Natural killer cell treated with Interleukin-12 subunit alpha and Interleukin-12 subunit beta and Interleukin-15 and Interleukin-18, amount 100 ng/mL, for 72 hours (primary cell): Measurements from ENCODE around the gene TMEM62. TPM values are rescaled to one million over a fixed set of nuclear protein-coding genes. Genes with fewer than 3 reads are reported as not detected.
A peak's percentile ranks its signal among the peaks of the same experiment; 100 is the strongest.
"Not testable (repeated sequence)": the region's sequence is repeated elsewhere in the genome, so short reads cannot be mapped to it uniquely, and the experiment has no call there.

Source experiments
- ATAC-seq, 2 donors: fragments of 150-1000 bp; cut with Tn5 transposase in 1 of 2; sonication (Bioruptor Pico), chemical (Tn5 transposase) in 1 of 2; 2 replicates each; pipeline ENCODE4 v1.10.0; 2021
- DNase-seq: peaks from one replicate; pipeline ENCODE4 v3.0.0; 2022; ENCODE audit warnings: low spot score
- H3K27ac Mint-ChIP-seq, 2 donors: 1 replicate in 1 of 2; 2 replicates in 1 of 2; pipeline ENCODE4 v1.8.0; 2022; ENCODE audit warnings: mixed read lengths in 2 of 2, mild to moderate bottlenecking in 1 of 2, moderate library complexity in 1 of 2
- H3K27me3 Mint-ChIP-seq, 2 donors: 1 replicate in 1 of 2; 2 replicates in 1 of 2; pipeline ENCODE4 v1.8.0; 2022; ENCODE audit warnings: mixed read lengths in 2 of 2
- H3K36me3 Mint-ChIP-seq: one replicate; pipeline ENCODE4 v1.8.0; 2022; ENCODE audit warnings: mixed read lengths
- H3K4me1 Mint-ChIP-seq, 2 donors: 1 replicate in 1 of 2; 2 replicates in 1 of 2; pipeline ENCODE4 v1.8.0; 2022; ENCODE audit warnings: low read depth in 2 of 2, mixed read lengths in 2 of 2, mild to moderate bottlenecking in 1 of 2
- H3K4me3 Mint-ChIP-seq: one replicate; pipeline ENCODE4 v1.8.0; 2022; ENCODE audit warnings: mixed read lengths
- H3K9me3 Mint-ChIP-seq: 2 replicates; pipeline ENCODE4 v1.8.0; 2022; ENCODE audit warnings: mixed read lengths
- total RNA-seq, 2 donors: library from RNA; stranded (reverse); gene quantifications; one replicate each; pipeline ENCODE4 v1.2.3, GENCODE V29; 2022

Gene TMEM62
- total RNA-seq, 2 donors from 2014 or later, result 25.5 to 40.3 TPM

GRCh38 chr15:43197773-43198172, 64.4 kb downstream of the TMEM62 start:
- DNase-seq, ATAC-seq, H3K9me3 Mint-ChIP-seq, H3K27me3 Mint-ChIP-seq, H3K4me1 Mint-ChIP-seq, H3K27ac Mint-ChIP-seq, H3K4me3 Mint-ChIP-seq: not testable (repeated sequence)
- peaks cover 28% of the 10 kb centered on the region for H3K36me3 Mint-ChIP-seq

- H3K4me1 Mint-ChIP-seq, DNase-seq: not testable (repeated sequence)
These were observed 65.2 kb downstream of the TMEM62 start for GRCh38 chr15:43198556-43198955.

GRCh38 chr15:43198992-43199391, 65.6 kb downstream of the TMEM62 start:
- no peak for ATAC-seq
- no peaks in the 10 kb centered on the region for H3K9me3 Mint-ChIP-seq
- H3K4me3 Mint-ChIP-seq, result no peak overlapping the region
- no peak for DNase-seq
- no peaks in the 10 kb centered on the region for H3K27me3 Mint-ChIP-seq
- H3K4me1 Mint-ChIP-seq, result peaks cover under 1 to 4% of the 10 kb centered on the region in 2 donors
- no peak overlapping the region for H3K27ac Mint-ChIP-seq
- H3K36me3 Mint-ChIP-seq, result peaks cover 27% of the 10 kb centered on the region

More at GRCh38 chr15:43198556-43198955, 65.2 kb downstream of the TMEM62 start:
- H3K9me3 Mint-ChIP-seq, H3K27ac Mint-ChIP-seq, ATAC-seq, H3K4me3 Mint-ChIP-seq, H3K27me3 Mint-ChIP-seq: not testable (repeated sequence)
- H3K36me3 Mint-ChIP-seq, result peaks cover 27% of the 10 kb centered on the region

GRCh38 chr15:43199945-43200488, 66.6 kb downstream of the TMEM62 start:
- Mint-ChIP-seq H3K4me1 (peaks cover 7 to 11% of the 10 kb centered on the region in 2 donors), H3K36me3 (peaks cover 17% of the 10 kb centered on the region), H3K4me3 (no peak overlapping the region), H3K27ac (no peak overlapping the region), H3K9me3 (no peaks in the 10 kb centered on the region), H3K27me3 (peaks cover 0 to 5% of the 10 kb centered on the region in 2 donors)
- ATAC-seq (no peak), DNase-seq (no peak)

- no peaks in the 10 kb centered on the region for H3K36me3 Mint-ChIP-seq
- peaks cover 14% of the 10 kb centered on the region in 2 donors for H3K27me3 Mint-ChIP-seq
- H3K9me3 Mint-ChIP-seq, result no peaks in the 10 kb centered on the region
- DNase-seq, result no peak
- H3K4me1 Mint-ChIP-seq, result peaks cover 7% of the 10 kb centered on the region in 2 donors
- ATAC-seq, result peak in 1 of 2 donors; percentile 46
- H3K4me3 Mint-ChIP-seq, result no peak overlapping the region
- H3K27ac Mint-ChIP-seq, result no peak overlapping the region
These were observed 70.9 kb downstream of the TMEM62 start for GRCh38 chr15:43204016-43204901.

GRCh38 chr15:43206054-43206453, 72.7 kb downstream of the TMEM62 start:
- peaks cover 7% of the 10 kb centered on the region in 2 donors for H3K4me1 Mint-ChIP-seq
- no peak overlapping the region for H3K4me3 Mint-ChIP-seq
- H3K36me3 Mint-ChIP-seq, result no peaks in the 10 kb centered on the region
- H3K27ac Mint-ChIP-seq, result no peak overlapping the region
- no peak for ATAC-seq
- no peak for DNase-seq
- H3K9me3 Mint-ChIP-seq, result no peaks in the 10 kb centered on the region
- H3K27me3 Mint-ChIP-seq, result peaks cover 14% of the 10 kb centered on the region in 2 donors

- Mint-ChIP-seq H3K27ac (no peak overlapping the region), H3K9me3 (no peaks in the 10 kb centered on the region), H3K4me1 (peaks cover 7% of the 10 kb centered on the region in 2 donors), H3K27me3 (peaks cover 14% of the 10 kb centered on the region in 2 donors), H3K4me3 (no peak overlapping the region), H3K36me3 (no peaks in the 10 kb centered on the region)
- no peak for ATAC-seq
- no peak for DNase-seq
These were observed 73.6 kb downstream of the TMEM62 start for GRCh38 chr15:43207024-43207423.

GRCh38 chr15:43208052-43209002, 74.9 kb downstream of the TMEM62 start:
- Mint-ChIP-seq H3K27ac (no peak overlapping the region), H3K27me3 (peaks cover 14% of the 10 kb centered on the region in 2 donors), H3K36me3 (no peaks in the 10 kb centered on the region), H3K4me3 (no peak overlapping the region), H3K9me3 (no peaks in the 10 kb centered on the region), H3K4me1 (peaks cover 7% of the 10 kb centered on the region in 2 donors)
- no peak for DNase-seq
- ATAC-seq, result no peak

GRCh38 chr15:43209059-43209824, 75.9 kb downstream of the TMEM62 start:
- Mint-ChIP-seq H3K4me3 (no peak overlapping the region), H3K4me1 (peaks cover 4% of the 10 kb centered on the region in 2 donors), H3K36me3 (no peaks in the 10 kb centered on the region), H3K27ac (no peak overlapping the region), H3K27me3 (peaks cover 12 to 14% of the 10 kb centered on the region in 2 donors), H3K9me3 (no peaks in the 10 kb centered on the region)
- no peak for ATAC-seq
- DNase-seq, result no peak

GRCh38 chr15:43210172-43210745, 76.9 kb downstream of the TMEM62 start:
- Mint-ChIP-seq H3K9me3 (no peaks in the 10 kb centered on the region), H3K27me3 (peaks cover 9 to 14% of the 10 kb centered on the region in 2 donors), H3K36me3 (no peaks in the 10 kb centered on the region), H3K27ac (peak overlapping the region in 1 of 2 donors; percentile 44), H3K4me3 (no peak overlapping the region), H3K4me1 (no peaks in the 10 kb centered on the region)
- no peak for ATAC-seq
- DNase-seq, result no peak

GRCh38 chr15:43210807-43211206, 77.4 kb downstream of the TMEM62 start:
- Mint-ChIP-seq H3K36me3 (no peaks in the 10 kb centered on the region), H3K27ac (peak overlapping the region in 1 of 2 donors; percentile 44), H3K27me3 (peaks cover 8 to 14% of the 10 kb centered on the region in 2 donors), H3K4me3 (no peak overlapping the region), H3K4me1 (no peaks in the 10 kb centered on the region), H3K9me3 (no peaks in the 10 kb centered on the region)
- no peak for DNase-seq
- ATAC-seq, result no peak

GRCh38 chr15:43211224-43211735, 77.9 kb downstream of the TMEM62 start:
- ATAC-seq (no peak), DNase-seq (no peak)
- H3K9me3 Mint-ChIP-seq, result no peaks in the 10 kb centered on the region
- no peaks in the 10 kb centered on the region for H3K36me3 Mint-ChIP-seq
- H3K27me3 Mint-ChIP-seq, result peaks cover 6 to 14% of the 10 kb centered on the region in 2 donors
- no peak overlapping the region for H3K4me3 Mint-ChIP-seq
- H3K4me1 Mint-ChIP-seq, result no peaks in the 10 kb centered on the region
- H3K27ac Mint-ChIP-seq, result peak overlapping the region in 1 of 2 donors; percentile 44
